OCI-LY7 (cell line): ENCODE results near the gene ABCB1. TPM values are rescaled to one million over a fixed set of nuclear protein-coding genes. Genes with fewer than 3 reads are reported as not detected.

Experiments
- BruUV-seq: library from RNA; stranded (reverse); fragments of 400-500 nt; replicated peaks from 2 replicates; lab custom pipeline; 2021; lab: Mats Ljungman, UMichigan
- CTCF ChIA-PET: fragments of 300-600 bp; sonication (Branson Sonifier 250); formaldehyde crosslinking; loops from one replicate; lab custom pipeline; 2022; ENCODE audit warnings: antibody characterized with exemption; ENCODE audit not compliant: unreplicated experiment; lab: Charles Lee
- POLR2A ChIA-PET: fragments of 300-600 bp; sonication (Branson Sonifier 250); formaldehyde crosslinking; loops from one replicate; lab custom pipeline; 2022; ENCODE audit warnings: antibody characterized with exemption; lab: Charles Lee
- DNase-seq: peaks from one replicate; pipeline ENCODE4 v3.0.0-alpha.2; 2015; ENCODE audit warnings: low spot score
- H2AFZ ChIP-seq: fragments of 200-600 bp; sonication (generic), shearing (Covaris generic); 2 replicates; pipeline ENCODE4 v1.6.1; 2014; ENCODE audit warnings: mild to moderate bottlenecking, antibody characterized with exemption, low read length, moderate library complexity
- H3K27ac ChIP-seq: fragments of 200-600 bp; sonication (generic); 2 replicates; pipeline ENCODE4 v1.5.1; 2014; ENCODE audit warnings: mixed run types, low read depth, mild to moderate bottlenecking, moderate library complexity, low read length, inconsistent platforms; ENCODE audit not compliant: poor library complexity, severe bottlenecking
- H3K36me3 ChIP-seq: fragments of 200-600 bp; sonication (generic); 2 replicates; pipeline ENCODE4 v1.6.1; 2014; ENCODE audit warnings: mild to moderate bottlenecking, antibody characterized with exemption, low read length, moderate library complexity, mixed read lengths; ENCODE audit not compliant: insufficient read depth
- H3K4me1 ChIP-seq: fragments of 200-600 bp; sonication (generic); 2 replicates; pipeline ENCODE4 v1.5.1; 2014; ENCODE audit warnings: mild to moderate bottlenecking, low read length; ENCODE audit not compliant: insufficient read depth, poor library complexity, severe bottlenecking
- H3K4me2 ChIP-seq: fragments of 200-600 bp; sonication (generic); 2 replicates; pipeline ENCODE4 v1.6.1; 2014; ENCODE audit warnings: mild to moderate bottlenecking, low read length
- H3K4me3 ChIP-seq: fragments of 200-600 bp; sonication (generic); 2 replicates; pipeline ENCODE4 v1.5.1; 2014; ENCODE audit warnings: mild to moderate bottlenecking, low read depth, low read length; ENCODE audit not compliant: poor library complexity, severe bottlenecking
- H3K79me2 ChIP-seq: fragments of 200-600 bp; sonication (generic); 2 replicates; pipeline ENCODE4 v1.6.1; 2016; ENCODE audit warnings: low read depth, mild to moderate bottlenecking, low read length, moderate library complexity, mixed read lengths; ENCODE audit not compliant: insufficient read depth
- H3K9me2 ChIP-seq: fragments of 200-600 bp; sonication (generic); 2 replicates; pipeline ENCODE4 v1.6.1; 2016; ENCODE audit warnings: mild to moderate bottlenecking, low read length, mixed read lengths; ENCODE audit not compliant: insufficient read depth
- H3K9me3 ChIP-seq: fragments of 200-600 bp; sonication (generic); 2 replicates; pipeline ENCODE4 v1.6.1; 2014; ENCODE audit warnings: mild to moderate bottlenecking, mixed run types, low read length, mixed read lengths
- H4K20me1 ChIP-seq: fragments of 200-600 bp; sonication (generic); 2 replicates; pipeline ENCODE4 v1.6.1; 2014; ENCODE audit warnings: mild to moderate bottlenecking, antibody characterized with exemption, low read length, moderate library complexity, mixed read lengths; ENCODE audit not compliant: insufficient read depth
- EZH2phosphoT487 ChIP-seq: fragments of 200-600 bp; sonication (generic); IDR thresholded peaks from 2 replicates; pipeline ENCODE4 v1.6.1; 2018; ENCODE audit warnings: low read depth, borderline replicate concordance, mild to moderate bottlenecking, mixed run types, antibody characterized with exemption, low read length, moderate library complexity, mixed read lengths
- intact Hi-C: fragments of 100-400 bp; cut with micrococcal nuclease; formaldehyde crosslinking; loops from one replicate; pipeline ENCODE4 v1.10.0; 2022; ENCODE audit not compliant: unreplicated experiment
- total RNA-seq, 2 experiments: library from RNA; depleted of rRNA in 1 of 2; stranded (reverse); fragments of >200 nt in 1 of 2; shearing (Covaris generic) in 1 of 2; gene quantifications; 2 replicates each; pipeline ENCODE4 v1.2.3, GENCODE V29; 2014 to 2022
- TF ChIP-seq, protein P1 (sequence below): fragments of 200-600 bp; sonication (generic); conservative IDR thresholded peaks from 2 replicates; pipeline ENCODE4 v1.5.1; 2014; ENCODE audit warnings: mild to moderate bottlenecking, antibody characterized with exemption, low read length, moderate library complexity, mixed read lengths

The ABCB1 gene
- total RNA-seq, 2 experiments from 2014 or later: not detected

DNA sequence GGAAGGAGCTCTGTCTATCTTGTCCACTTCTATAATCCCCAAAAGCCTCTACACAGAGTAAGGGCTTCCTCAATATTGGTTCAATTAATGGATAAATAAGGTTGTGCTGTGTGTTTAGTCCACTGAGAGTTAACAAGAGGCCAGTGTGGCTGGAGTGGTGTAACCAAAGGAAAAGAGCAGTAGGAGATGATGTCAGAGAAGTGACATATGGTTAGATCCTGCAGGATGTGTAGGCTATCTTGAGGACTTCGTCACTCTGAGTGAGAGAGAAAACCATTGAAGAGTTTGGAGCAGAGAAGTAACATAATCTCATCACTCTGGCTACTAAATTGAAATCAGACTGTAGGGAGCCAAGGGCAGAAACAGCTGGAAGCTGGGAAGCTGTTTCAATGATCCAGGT lies 14.5 kb upstream of the ABCB1 start:
- Histone ChIP-seq H3K4me2 (no peak overlapping the region), H3K79me2 (no peaks in the 10 kb centered on the region), H3K36me3 (no peaks in the 10 kb centered on the region), H3K4me3 (no peak overlapping the region), H3K9me3 (no peaks in the 10 kb centered on the region), H3K4me1 (no peaks in the 10 kb centered on the region), H4K20me1 (no peaks in the 10 kb centered on the region), H3K27ac (no peak overlapping the region), H3K9me2 (no peaks in the 10 kb centered on the region), H2AFZ (no peak overlapping the region)
- TF ChIP-seq, protein P1, sequence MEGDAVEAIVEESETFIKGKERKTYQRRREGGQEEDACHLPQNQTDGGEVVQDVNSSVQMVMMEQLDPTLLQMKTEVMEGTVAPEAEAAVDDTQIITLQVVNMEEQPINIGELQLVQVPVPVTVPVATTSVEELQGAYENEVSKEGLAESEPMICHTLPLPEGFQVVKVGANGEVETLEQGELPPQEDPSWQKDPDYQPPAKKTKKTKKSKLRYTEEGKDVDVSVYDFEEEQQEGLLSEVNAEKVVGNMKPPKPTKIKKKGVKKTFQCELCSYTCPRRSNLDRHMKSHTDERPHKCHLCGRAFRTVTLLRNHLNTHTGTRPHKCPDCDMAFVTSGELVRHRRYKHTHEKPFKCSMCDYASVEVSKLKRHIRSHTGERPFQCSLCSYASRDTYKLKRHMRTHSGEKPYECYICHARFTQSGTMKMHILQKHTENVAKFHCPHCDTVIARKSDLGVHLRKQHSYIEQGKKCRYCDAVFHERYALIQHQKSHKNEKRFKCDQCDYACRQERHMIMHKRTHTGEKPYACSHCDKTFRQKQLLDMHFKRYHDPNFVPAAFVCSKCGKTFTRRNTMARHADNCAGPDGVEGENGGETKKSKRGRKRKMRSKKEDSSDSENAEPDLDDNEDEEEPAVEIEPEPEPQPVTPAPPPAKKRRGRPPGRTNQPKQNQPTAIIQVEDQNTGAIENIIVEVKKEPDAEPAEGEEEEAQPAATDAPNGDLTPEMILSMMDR: no peak
- TF ChIP-seq EZH2phosphoT487: no peak
- intact Hi-C loops: no loop called here
- DNase-seq: no peak
- BruUV-seq: no TSS peak
- ChIA-PET POLR2A (no interaction called here), CTCF (no interaction called here)

DNA sequence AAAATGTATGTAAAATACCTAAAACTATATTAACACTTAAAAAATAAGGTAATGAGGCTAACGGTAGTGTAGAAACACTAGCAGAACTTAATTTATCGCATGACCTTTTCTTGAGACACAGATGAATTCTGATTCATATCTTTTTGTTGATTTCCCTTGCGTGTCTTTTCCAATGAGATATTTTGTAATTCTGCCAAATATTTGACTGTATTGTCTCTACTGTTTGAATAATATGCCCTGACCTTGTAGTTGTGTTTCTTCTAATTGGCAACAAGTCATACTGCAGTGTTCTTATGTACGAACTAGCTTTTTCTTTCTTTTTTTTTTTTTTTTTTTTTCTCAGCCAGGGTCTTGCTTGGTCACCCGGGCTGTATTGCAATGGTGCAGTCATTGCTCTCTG lies 9.2 kb upstream of the ABCB1 start:
- H3K4me2 ChIP-seq: no peak overlapping the region

DNA sequence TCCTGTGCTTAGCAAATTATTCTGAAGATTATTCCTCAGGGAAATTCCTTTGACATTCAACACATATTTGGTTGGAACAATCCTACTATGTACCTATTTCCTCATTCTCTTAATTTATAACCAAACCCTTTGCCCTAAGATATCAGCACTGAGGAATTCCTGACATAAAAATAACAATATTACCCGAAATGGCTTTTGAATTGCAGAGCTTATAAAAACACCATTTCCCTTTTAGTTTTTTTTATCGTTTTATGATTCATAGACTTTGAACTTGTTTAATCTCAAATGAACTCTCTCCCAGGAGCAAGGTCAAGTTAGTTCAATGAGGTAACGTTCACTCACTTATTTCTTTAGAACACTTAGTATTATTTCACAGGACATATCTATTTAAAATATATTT lies 7.7 kb upstream of the ABCB1 start:
- ChIA-PET POLR2A (interaction anchor here (1.7 kb wide), 1 partner anchor 16 kb away, joined by 5 read pairs; no protein-coding TSS in a partner anchor), CTCF (no interaction called here)
- TF ChIP-seq EZH2phosphoT487: no peak
- TF ChIP-seq, protein P1: no peak
- no peaks in the 10 kb centered on the region for H3K36me3 ChIP-seq
- H2AFZ ChIP-seq: no peak overlapping the region
- DNase-seq: no peak
- H3K9me3 ChIP-seq: no peaks in the 10 kb centered on the region
- no TSS peak for BruUV-seq
- H3K27ac ChIP-seq: no peak overlapping the region
- H3K9me2 ChIP-seq: no peaks in the 10 kb centered on the region
- no peaks in the 10 kb centered on the region for H3K79me2 ChIP-seq
- no peak overlapping the region for H3K4me2 ChIP-seq
- H3K4me3 ChIP-seq: no peak overlapping the region
- intact Hi-C loops: no loop called here
- no peaks in the 10 kb centered on the region for H3K4me1 ChIP-seq
- no peaks in the 10 kb centered on the region for H4K20me1 ChIP-seq

More for the DNA sequence above, 9.2 kb upstream of the ABCB1 start:
- Histone ChIP-seq H4K20me1 (no peaks in the 10 kb centered on the region), H3K79me2 (no peaks in the 10 kb centered on the region), H3K4me3 (no peak overlapping the region), H3K9me2 (no peaks in the 10 kb centered on the region), H3K9me3 (no peaks in the 10 kb centered on the region), H3K27ac (no peak overlapping the region), H2AFZ (no peak overlapping the region), H3K36me3 (no peaks in the 10 kb centered on the region), H3K4me1 (no peaks in the 10 kb centered on the region)
- CTCF ChIA-PET: no interaction called here
- TF ChIP-seq, protein P1: no peak
- TF ChIP-seq EZH2phosphoT487: no peak
- no TSS peak for BruUV-seq
- POLR2A ChIA-PET: interaction anchor here (0.7 kb wide), 1 partner anchor 11 kb away, joined by 4 read pairs; no protein-coding TSS in a partner anchor
- intact Hi-C loops: no loop called here
- no peak for DNase-seq
